H1 (cell line): ENCODE data around the gene MSI2. TPM values are rescaled to one million over a fixed set of nuclear protein-coding genes. Genes with fewer than 3 reads are reported as not detected.

Experiments
- BACH1 ChIP-seq: IDR thresholded peaks from 2 replicates; pipeline ENCODE4 v1.6.1; 2012; ENCODE audit warnings: low read length, improper control_type of control experiment
- CHD1 ChIP-seq: IDR thresholded peaks from 2 replicates; pipeline ENCODE4 v1.6.1; 2012; ENCODE audit warnings: low read depth, low read length, improper control_type of control experiment
- POU5F1 ChIP-seq: IDR thresholded peaks from 2 replicates; pipeline ENCODE4 v1.6.1; 2011; ENCODE audit warnings: low read depth, mild to moderate bottlenecking, low read length, moderate library complexity
- polyA plus RNA-seq, 7 experiments: library from polyadenylated mRNA; depleted of rRNA in 3 of 7; stranded (reverse) in 5 of 7; unstranded in 2 of 7; fragments of >200 nt in 5 of 7; fragments of 200-250 nt in 2 of 7; gene quantifications; 1 replicate in 5 of 7; 2 replicates in 1 of 7; 4 replicates in 1 of 7; pipeline versions ENCODE4 v1.2.1 to v1.2.3, GENCODE V29; 2011 to 2013; ENCODE audit warnings: missing spikeins in 2 of 7, mixed read lengths in 2 of 7
- total RNA-seq: library from RNA; stranded (reverse); fragmentation: NEBNext Ultra II Directional; extraction: Animal tissue kit (Norgen Biotek cat#: 25700); gene quantifications from 2 replicates; pipeline ENCODE4 v1.2.1, GENCODE V29; 2021
- TF ChIP-seq, protein P1 (sequence below): IDR thresholded peaks from 2 replicates; pipeline ENCODE4 v1.6.1; 2011; ENCODE audit warnings: low read length, improper control_type of control experiment

The MSI2 gene
- total and polyA plus RNA-seq, 2 of the 8 experiments (the other 6 are each of a cell fraction or from before 2014, with no cell fraction given) = 36.7 to 80.6 TPM

DNA sequence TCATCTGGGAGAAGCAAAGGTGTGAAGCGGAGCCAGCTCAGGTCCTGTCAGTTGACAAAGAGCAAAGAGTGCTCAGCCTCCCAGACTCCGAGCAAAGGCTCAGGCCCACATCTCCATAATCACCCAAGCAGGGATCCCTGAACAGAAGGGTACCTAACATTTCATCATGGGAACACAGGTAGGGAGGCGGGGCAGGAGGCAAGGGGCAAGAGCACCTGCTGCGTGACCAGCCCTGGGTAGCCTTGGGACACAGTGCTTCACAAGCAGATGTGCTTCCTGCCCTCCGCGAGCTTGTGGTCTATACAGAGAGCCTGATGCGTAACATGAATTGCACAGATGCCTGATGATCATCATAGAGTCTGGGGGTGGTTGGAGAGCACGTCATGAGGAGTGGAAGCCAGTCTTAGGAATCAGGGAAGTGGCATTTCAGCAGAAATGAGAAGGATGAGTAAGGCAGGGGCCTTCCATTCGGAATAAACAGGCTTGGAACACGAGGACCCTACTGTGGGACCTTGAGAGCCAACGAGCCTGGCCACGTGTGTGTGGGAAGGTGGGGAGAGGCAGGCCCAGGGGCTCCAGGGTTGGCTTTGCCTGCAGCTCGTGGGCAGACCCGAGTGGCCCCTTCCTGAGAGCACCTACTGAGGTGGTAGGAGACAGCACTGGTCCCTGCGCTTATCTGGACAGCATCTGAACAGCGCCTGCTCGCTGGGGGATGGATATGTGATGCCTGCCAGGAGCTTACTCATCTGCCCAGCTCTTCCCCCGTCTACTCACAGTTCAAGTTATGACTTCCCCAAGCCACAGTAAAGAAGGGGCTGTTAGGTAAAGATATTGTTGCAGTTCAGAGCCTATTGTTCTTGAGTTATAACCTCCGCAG is 363.0 kb downstream of the MSI2 start (continued):
- TF ChIP-seq POU5F1 (no peak), CHD1 (no peak), BACH1 (no peak)
- TF ChIP-seq, protein P1, sequence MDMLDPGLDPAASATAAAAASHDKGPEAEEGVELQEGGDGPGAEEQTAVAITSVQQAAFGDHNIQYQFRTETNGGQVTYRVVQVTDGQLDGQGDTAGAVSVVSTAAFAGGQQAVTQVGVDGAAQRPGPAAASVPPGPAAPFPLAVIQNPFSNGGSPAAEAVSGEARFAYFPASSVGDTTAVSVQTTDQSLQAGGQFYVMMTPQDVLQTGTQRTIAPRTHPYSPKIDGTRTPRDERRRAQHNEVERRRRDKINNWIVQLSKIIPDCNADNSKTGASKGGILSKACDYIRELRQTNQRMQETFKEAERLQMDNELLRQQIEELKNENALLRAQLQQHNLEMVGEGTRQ = no peak
